GM19452 (cell line): ENCODE data around the gene OS9.

Source experiments
- ATAC-seq: cut with Tn5 transposase; IDR thresholded peaks from one replicate; pipeline ENCODE4 v1.9.1; 2021; ENCODE audit not compliant: unreplicated experiment

The OS9 gene

GRCh38 chr12:57750561-57751431 is 56.9 kb downstream of the OS9 start:
- no peak for ATAC-seq

DNA sequence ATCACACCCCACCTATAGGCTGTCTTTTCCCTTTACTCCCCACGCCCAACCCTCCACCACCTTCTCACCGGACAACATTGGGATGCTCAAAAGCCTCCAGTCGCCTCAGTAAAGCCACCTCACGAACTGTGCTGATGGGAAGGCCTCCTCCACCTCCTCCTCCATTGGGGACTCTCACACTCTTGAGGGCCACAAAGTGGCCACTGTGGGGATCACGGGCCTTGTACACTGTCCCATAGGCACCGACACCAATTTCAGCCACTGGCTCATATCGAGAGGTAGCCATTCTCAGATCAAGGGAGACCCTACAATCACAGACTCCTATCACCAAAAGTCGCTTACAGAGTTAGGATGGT is 57.5 kb downstream of the OS9 start:
- ATAC-seq = no peak

DNA sequence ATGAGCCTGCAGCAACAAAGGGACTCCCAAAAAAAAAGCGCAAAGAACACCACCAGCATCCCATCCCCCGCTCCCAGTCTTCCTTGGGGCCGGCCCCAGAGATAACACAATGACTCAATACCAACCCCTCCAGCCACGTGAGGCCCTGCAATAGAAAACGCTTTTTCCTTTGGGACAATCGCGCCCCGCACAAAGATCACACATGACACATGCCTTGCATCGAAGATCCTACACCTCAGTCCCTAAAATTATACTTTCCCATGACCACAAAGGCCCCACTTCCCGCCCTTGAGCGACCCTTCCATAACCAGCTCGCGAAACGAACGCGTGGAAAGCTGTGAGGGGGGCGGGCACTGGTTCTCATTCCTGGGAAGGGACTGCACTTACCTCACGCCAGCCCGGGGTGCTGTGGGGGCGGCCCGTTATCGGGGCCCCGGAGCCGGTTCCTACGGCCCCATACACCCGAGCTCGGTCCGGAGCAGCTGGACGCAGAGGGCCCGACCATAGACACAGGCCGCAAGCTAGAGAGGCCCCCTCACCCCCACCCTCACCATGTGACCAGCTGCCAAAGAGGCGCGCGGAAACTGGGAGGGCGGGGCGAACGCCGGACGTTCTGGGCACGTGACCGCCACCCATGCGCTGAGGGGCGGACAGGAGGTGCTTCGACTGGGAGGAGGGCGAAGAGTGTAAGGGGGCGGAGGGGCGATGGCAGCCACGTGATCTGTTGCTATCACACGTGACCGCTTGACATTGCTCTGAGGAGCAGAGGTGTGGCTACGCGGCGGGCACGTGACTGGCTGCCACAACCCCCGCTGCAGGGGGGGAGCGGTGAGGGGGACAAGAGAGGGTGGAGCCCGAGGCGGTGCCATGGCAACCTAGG is 58.1 kb downstream of the OS9 start, which contains the start of gene CDK4:
Gene CDK4, minus strand, starts transcription at position 523 of the 880 bp plus-strand sequence. CDS start 593 bp downstream, outside the sequence.
- ATAC-seq = peak; percentile 71

- no peak for ATAC-seq
Observed at GRCh38 chr12:57752668-57753000, 58.7 kb downstream of the OS9 start.

GRCh38 chr12:57753756-57754337 is 59.9 kb downstream of the OS9 start:
- ATAC-seq = no peak

DNA sequence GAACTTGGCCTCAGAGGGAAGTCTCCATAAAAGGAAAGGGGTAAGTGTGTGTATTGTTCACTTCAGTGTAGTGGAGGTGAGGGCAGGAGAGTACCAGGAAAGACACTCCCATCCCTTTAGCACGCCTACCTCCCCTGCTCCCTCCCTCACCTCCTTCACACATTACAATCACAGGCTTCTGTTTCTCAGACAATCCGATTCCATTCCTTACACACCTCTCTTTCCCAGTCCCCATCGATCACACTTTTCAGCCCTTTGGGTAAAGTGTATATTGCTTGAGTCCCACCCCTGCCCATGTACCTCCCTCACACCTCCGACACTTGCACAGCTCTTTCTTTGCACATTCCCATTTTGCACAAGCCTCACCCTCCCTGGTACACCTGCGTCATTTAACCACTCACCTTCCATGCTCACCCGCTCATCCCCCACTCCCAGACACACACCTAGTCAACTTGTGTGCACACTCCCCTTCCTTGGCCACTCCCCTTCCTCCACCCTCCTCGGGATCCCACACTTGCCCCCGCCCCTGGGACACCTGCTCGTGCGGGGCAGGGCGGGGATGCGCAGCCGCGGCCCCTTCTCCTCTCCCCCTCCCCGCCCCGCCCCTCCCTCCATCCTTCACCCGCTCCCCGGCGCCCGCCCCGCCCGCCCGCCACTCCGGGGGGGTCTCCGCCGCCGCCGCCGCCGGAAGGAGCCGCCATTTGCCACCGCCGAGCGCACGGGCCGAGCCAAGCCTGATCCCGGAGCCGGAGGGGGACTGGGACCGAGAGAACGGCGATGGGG is 60.7 kb downstream of the OS9 start, which contains the start of gene MARCHF9:
Gene MARCHF9, plus strand, starts transcription at position 693 of the 783 bp plus-strand sequence. CDS start 426 bp downstream, outside the sequence.
- peak; percentile 31 for ATAC-seq

DNA sequence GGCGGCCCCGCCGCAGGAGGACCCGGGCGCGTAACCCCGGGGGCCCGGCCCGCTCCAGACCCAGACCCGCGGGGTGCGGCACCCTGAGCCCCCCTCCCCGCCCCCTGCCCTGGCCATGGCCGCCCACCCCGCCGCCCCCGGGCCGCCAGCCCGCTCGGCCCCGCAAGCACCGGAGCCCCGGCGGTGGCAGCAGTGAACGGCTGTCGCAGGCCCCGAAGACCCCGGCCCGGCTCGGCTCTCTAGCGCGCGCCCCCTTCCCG is 61.2 kb downstream of the OS9 start:
- no peak for ATAC-seq

DNA sequence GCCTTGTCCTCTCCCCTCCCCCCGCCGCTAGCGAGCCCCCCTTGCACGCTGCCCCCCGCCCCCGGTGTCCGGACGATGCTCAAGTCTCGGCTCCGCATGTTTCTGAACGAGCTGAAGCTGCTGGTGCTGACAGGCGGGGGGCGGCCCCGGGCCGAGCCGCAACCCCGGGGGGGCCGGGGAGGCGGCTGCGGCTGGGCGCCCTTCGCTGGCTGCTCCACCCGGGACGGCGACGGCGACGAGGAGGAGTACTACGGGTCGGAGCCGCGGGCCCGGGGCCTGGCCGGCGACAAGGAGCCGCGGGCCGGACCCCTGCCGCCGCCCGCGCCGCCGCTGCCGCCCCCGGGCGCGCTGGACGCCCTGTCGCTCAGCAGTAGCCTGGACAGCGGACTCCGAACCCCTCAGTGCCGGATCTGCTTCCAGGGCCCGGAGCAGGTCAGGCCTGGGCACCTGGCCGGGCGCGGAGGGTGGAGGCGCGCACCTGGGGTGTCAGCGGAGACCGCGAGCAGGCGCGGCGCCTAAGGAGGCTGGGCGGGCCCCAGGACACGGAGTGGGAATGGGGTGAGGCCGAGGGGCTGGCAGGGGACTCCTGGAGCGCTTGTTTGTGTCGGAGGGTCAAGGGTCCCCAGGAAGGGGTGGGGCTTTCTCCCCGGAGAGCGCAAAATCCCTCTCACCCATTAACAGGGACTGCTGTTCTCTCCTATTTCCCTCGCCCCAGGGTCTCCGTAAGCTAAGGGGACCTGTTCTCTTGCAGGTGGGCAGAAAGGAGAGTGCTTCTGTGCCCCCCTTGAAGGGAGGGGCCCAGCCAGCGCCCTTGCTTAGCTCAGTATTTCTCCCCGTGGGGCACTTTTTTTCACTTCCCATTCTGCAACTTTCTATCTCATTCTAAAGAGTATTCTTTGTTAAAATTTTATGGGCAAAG is 61.8 kb downstream of the OS9 start:
- no peak for ATAC-seq

DNA sequence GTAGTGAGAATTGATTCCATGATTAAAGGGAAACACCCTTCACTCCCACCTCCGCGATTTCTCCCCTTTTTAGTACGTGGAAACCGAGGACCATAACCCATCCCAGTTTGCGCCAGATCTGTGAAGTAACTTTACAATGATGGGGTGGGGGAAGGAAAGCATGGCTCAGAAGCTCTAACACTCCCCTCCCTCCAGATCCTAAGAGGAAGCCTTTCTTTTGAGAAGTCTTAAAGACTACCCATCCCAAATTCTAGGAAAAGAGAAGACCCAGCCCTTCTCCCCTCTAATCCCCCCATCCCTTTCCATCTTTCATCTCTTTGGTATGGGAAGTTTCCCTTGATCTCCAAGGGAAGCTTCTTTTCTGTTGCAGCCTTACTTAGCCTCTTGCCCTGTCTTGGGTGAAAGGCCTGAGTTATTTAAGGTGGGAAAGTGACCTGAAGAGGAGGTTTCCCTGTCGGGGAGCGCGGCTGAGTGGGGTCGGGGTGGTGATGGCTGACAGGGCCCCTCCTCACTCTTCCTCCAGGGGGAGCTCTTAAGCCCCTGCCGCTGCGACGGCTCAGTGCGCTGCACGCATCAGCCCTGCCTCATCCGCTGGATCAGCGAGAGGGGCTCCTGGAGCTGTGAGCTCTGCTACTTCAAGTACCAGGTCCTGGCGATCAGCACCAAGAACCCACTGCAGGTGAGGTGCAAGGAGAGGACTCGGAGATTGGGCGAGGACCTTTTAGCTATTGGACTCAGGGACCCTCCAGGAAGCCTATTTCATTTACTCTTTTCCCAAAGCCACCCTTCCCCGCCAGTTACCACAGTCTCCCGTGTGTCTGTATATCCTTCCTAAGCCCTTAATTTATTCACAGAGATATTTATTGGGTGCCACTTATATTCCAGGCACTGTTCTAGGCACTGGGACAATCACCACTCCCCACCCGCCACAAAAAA is 62.7 kb downstream of the OS9 start:
- ATAC-seq = no peak

DNA sequence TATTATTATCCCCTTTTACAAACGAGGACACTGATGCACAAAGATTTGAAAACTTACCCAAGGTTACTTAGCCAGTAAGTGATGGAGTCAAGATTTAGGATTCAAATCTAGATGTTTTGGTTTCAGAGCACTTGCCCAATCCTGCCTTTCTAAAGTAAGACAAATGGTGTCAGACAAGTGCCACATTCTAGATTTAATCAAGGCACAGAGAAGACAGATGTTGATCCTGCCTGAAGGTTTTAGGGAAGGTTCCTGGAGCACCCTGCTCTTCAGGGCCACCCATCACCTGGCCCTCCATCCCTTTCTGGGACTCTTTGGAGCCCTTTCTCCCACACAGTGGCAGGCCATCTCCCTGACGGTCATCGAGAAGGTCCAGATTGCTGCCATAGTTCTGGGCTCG is 63.8 kb downstream of the OS9 start:
- no peak for ATAC-seq

- ATAC-seq = no peak
Observed at GRCh38 chr12:57758552-57759359, 64.8 kb downstream of the OS9 start.

GRCh38 chr12:57759360-57759980 is 65.5 kb downstream of the OS9 start:
- ATAC-seq = no peak

GRCh38 chr12:57760347-57760982 is 66.5 kb downstream of the OS9 start:
- no peak for ATAC-seq

GRCh38 chr12:57761391-57761998 is 67.6 kb downstream of the OS9 start:
- ATAC-seq = no peak

- no peak for ATAC-seq
Observed at GRCh38 chr12:57762463-57762862, 68.5 kb downstream of the OS9 start.

- ATAC-seq = no peak
Observed at GRCh38 chr12:57763881-57764661, 70.1 kb downstream of the OS9 start.
